ENCODE measurements around the gene GPR89B.

GPR89B gene

GRCh38 chr1:147904726-147905125 lies 23.5 kb upstream of the GPR89B start:
- DNase-seq (ENCODE audit: extremely low spot score), result no peak
- no peak for TF ChIP-seq PKNOX1 (IDR thresholded peaks at IDR 0.05)
- TF ChIP-seq FOXK2 (IDR thresholded peaks at IDR 0.05), result no peak
- no peak for TF ChIP-seq ELF4 (IDR thresholded peaks at IDR 0.05)
- TF ChIP-seq LEF1 (IDR thresholded peaks at IDR 0.05; ENCODE audit: borderline replicate concordance), result no peak
- TF ChIP-seq SUZ12 (IDR thresholded peaks at IDR 0.05), result no peak
- no peak for TF ChIP-seq SP1 (IDR thresholded peaks at IDR 0.05)
- TF ChIP-seq HDGF (IDR thresholded peaks at IDR 0.05; ENCODE audit: borderline replicate concordance), result no peak
- TF ChIP-seq ARNT (IDR thresholded peaks at IDR 0.05), result no peak
- no peak for TF ChIP-seq L3MBTL2 (conservative IDR thresholded peaks at IDR 0.05)
- no peak for TF ChIP-seq CTBP1 (IDR thresholded peaks at IDR 0.05; ENCODE audit: borderline replicate concordance)
- no peak for TF ChIP-seq ZNF384 (IDR thresholded peaks at IDR 0.05)
- TF ChIP-seq NFRKB (IDR thresholded peaks at IDR 0.05), result no peak
- TF ChIP-seq FOXM1 (IDR thresholded peaks at IDR 0.05; ENCODE audit: borderline replicate concordance), result no peak
- no peak for TF ChIP-seq FOXA1 (IDR thresholded peaks at IDR 0.05)
- TF ChIP-seq BHLHE40 (IDR thresholded peaks at IDR 0.05; ENCODE audit: borderline replicate concordance), result no peak
- ChIA-PET POLR2A (no interaction called here), CTCF (interaction anchor here (2.2 kb wide), 1 partner anchor 12 kb away, joined by 8 read pairs; no protein-coding TSS in a partner anchor)

- TF ChIP-seq FOXK2 (IDR thresholded peaks at IDR 0.05) (no peak), FOXM1 (IDR thresholded peaks at IDR 0.05; ENCODE audit: borderline replicate concordance) (no peak), LEF1 (IDR thresholded peaks at IDR 0.05; ENCODE audit: borderline replicate concordance) (no peak), L3MBTL2 (conservative IDR thresholded peaks at IDR 0.05) (no peak), NFRKB (IDR thresholded peaks at IDR 0.05) (no peak), TARDBP (IDR thresholded peaks at IDR 0.05) (no peak), CTBP1 (IDR thresholded peaks at IDR 0.05; ENCODE audit: borderline replicate concordance) (no peak), ELF4 (IDR thresholded peaks at IDR 0.05) (no peak), ARNT (IDR thresholded peaks at IDR 0.05) (no peak), PKNOX1 (IDR thresholded peaks at IDR 0.05) (no peak), HDGF (IDR thresholded peaks at IDR 0.05; ENCODE audit: borderline replicate concordance) (no peak), ZNF384 (IDR thresholded peaks at IDR 0.05) (no peak), SUZ12 (IDR thresholded peaks at IDR 0.05) (no peak), FOXA1 (IDR thresholded peaks at IDR 0.05) (no peak), BHLHE40 (IDR thresholded peaks at IDR 0.05; ENCODE audit: borderline replicate concordance) (no peak), SP1 (IDR thresholded peaks at IDR 0.05) (no peak)
- ChIA-PET POLR2A (no interaction called here), CTCF (no interaction called here)
- DNase-seq (ENCODE audit: extremely low spot score), result no peak
Observed at GRCh38 chr1:147907786-147908509, 20.3 kb upstream of the GPR89B start.

GRCh38 chr1:147912553-147912952 lies 15.7 kb upstream of the GPR89B start:
- TF ChIP-seq SP1 (IDR thresholded peaks at IDR 0.05) (no peak), BHLHE40 (IDR thresholded peaks at IDR 0.05; ENCODE audit: borderline replicate concordance) (no peak), FOXA1 (IDR thresholded peaks at IDR 0.05) (no peak), PKNOX1 (IDR thresholded peaks at IDR 0.05) (no peak), SUZ12 (IDR thresholded peaks at IDR 0.05) (no peak)
- ChIA-PET POLR2A (no interaction called here), CTCF (interaction anchor here (1.2 kb wide), 1 partner anchor 20 kb away, joined by 4 read pairs; no protein-coding TSS in a partner anchor)
- peak; percentile 30 for DNase-seq (ENCODE audit: extremely low spot score)

- CTCF ChIA-PET, result interaction anchor here (1.3 kb wide), 1 partner anchor 21 kb away, joined by 4 read pairs; no protein-coding TSS in a partner anchor
- TF ChIP-seq ELF4 (IDR thresholded peaks at IDR 0.05), result no peak
- TF ChIP-seq FOXA1 (IDR thresholded peaks at IDR 0.05), result no peak
- TF ChIP-seq NFRKB (IDR thresholded peaks at IDR 0.05), result no peak
- DNase-seq (ENCODE audit: extremely low spot score), result no peak
- POLR2A ChIA-PET, result no interaction called here
Observed at GRCh38 chr1:147913362-147913942, 14.8 kb upstream of the GPR89B start.

GRCh38 chr1:147919896-147920295 lies 8.3 kb upstream of the GPR89B start:
- no peak for DNase-seq (ENCODE audit: extremely low spot score)
- ChIA-PET POLR2A (no interaction called here), CTCF (no interaction called here)
- TF ChIP-seq BHLHE40 (IDR thresholded peaks at IDR 0.05; ENCODE audit: borderline replicate concordance) (no peak), ELF4 (IDR thresholded peaks at IDR 0.05) (no peak), LEF1 (IDR thresholded peaks at IDR 0.05; ENCODE audit: borderline replicate concordance) (no peak), FOXA1 (IDR thresholded peaks at IDR 0.05) (no peak), PKNOX1 (IDR thresholded peaks at IDR 0.05) (no peak), ARNT (IDR thresholded peaks at IDR 0.05) (no peak), FOXK2 (IDR thresholded peaks at IDR 0.05) (no peak), SUZ12 (IDR thresholded peaks at IDR 0.05) (no peak), FOXM1 (IDR thresholded peaks at IDR 0.05; ENCODE audit: borderline replicate concordance) (no peak), TARDBP (IDR thresholded peaks at IDR 0.05) (no peak), L3MBTL2 (conservative IDR thresholded peaks at IDR 0.05) (no peak), HDGF (IDR thresholded peaks at IDR 0.05; ENCODE audit: borderline replicate concordance) (no peak)

All from HEK293T (cell line).